GM12892 (cell line): ENCODE data around the gene TRPM2.

Experiments
- POLR2A ChIP-seq: IDR thresholded peaks from 2 replicates; pipeline ENCODE4 v1.6.1; 2011; ENCODE audit warnings: low read depth, low read length, control low read depth
- POLR2AphosphoS5 ChIP-seq: IDR thresholded peaks from 2 replicates; pipeline ENCODE4 v1.6.1; 2011; ENCODE audit warnings: low read depth, low read length, control low read depth

DNA sequence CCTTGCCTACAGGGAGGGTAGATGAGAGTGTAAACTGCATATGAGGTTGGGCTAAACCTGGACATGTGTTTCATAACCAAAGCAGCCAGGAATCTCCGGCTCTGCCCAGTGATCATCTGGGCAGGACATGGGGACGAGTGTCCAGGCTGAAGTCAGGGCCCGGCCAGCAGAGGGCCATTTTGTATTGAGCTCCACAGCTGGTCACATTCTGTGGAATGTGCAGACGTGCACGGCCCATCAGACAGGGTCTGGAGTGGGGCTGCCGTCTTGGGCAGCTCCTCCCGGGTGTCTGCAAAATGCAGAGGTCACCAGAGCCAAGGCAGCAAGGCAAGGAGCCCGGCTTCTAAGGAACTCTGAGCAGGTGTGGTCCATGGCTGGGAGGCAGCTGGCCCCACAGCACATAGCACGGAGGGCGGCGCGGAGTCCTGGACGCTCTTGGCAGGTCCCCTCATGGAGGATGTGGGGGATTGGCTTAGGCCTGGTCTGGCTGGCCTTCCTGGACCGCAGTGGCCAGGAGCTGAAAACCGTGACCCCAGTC, 108.1 kb downstream of the TRPM2 start:
- TF ChIP-seq POLR2A, result no peak
- TF ChIP-seq POLR2AphosphoS5, result no peak
